GM21526 (cell line): ENCODE data around the gene RNF126.
"Not testable (repeated sequence)": the region's sequence is repeated elsewhere in the genome, so short reads cannot be mapped to it uniquely, and the experiment has no call there.

Experiments used
- ATAC-seq: cut with Tn5 transposase; IDR thresholded peaks from one replicate; pipeline ENCODE4 v1.9.1; 2021; ENCODE audit warnings: moderate library complexity; ENCODE audit not compliant: unreplicated experiment, low FRiP score

The RNF126 gene

GRCh38 chr19:662962-663681 lies at the start of gene RNF126:
Gene RNF126 (minus strand): TSS chr19:663214. CDS start chr19:663121, 93 bp downstream.
- ATAC-seq, result peak; percentile 43

- ATAC-seq, result no peak
These were observed 48.2 kb upstream of the RNF126 start for GRCh38 chr19:711254-711653.

GRCh38 chr19:710767-711166 lies 47.8 kb upstream of the RNF126 start:
- ATAC-seq, result no peak

- no peak for ATAC-seq
These were observed 47.1 kb upstream of the RNF126 start for GRCh38 chr19:709965-710571.

- no peak for ATAC-seq
These were observed 46.4 kb upstream of the RNF126 start for GRCh38 chr19:709196-709964.

- ATAC-seq, result no peak
These were observed 45.4 kb upstream of the RNF126 start, which contains the start of gene PALM for GRCh38 chr19:708154-709143. Gene PALM (plus strand): TSS chr19:708935. CDS start chr19:709147, 212 bp downstream.

GRCh38 chr19:704447-704741 lies 41.4 kb upstream of the RNF126 start:
- no peak for ATAC-seq

- ATAC-seq, result no peak
These were observed 40.8 kb upstream of the RNF126 start for GRCh38 chr19:703651-704446.

- no peak for ATAC-seq
These were observed 40.3 kb upstream of the RNF126 start for GRCh38 chr19:703329-703650.

GRCh38 chr19:702847-703246 lies 39.8 kb upstream of the RNF126 start:
- ATAC-seq, result not testable (repeated sequence)

GRCh38 chr19:699885-700284 lies 36.9 kb upstream of the RNF126 start:
- ATAC-seq, result not testable (repeated sequence)

GRCh38 chr19:698529-698928 lies 35.5 kb upstream of the RNF126 start:
- not testable (repeated sequence) for ATAC-seq

- ATAC-seq, result no peak
These were observed 32.4 kb upstream of the RNF126 start, which contains the start of gene PRSS57 for GRCh38 chr19:695352-695949. Gene PRSS57 (minus strand): TSS chr19:695452. CDS start chr19:695430, 22 bp downstream.

- ATAC-seq, result no peak
These were observed 31.7 kb upstream of the RNF126 start for GRCh38 chr19:694481-695351.

GRCh38 chr19:690203-690602 lies 27.2 kb upstream of the RNF126 start:
- ATAC-seq, result no peak

GRCh38 chr19:688992-689391 lies 26.0 kb upstream of the RNF126 start:
- no peak for ATAC-seq

GRCh38 chr19:688214-688613 lies 25.2 kb upstream of the RNF126 start:
- ATAC-seq, result no peak

GRCh38 chr19:687569-688166 lies 24.7 kb upstream of the RNF126 start:
- ATAC-seq, result no peak
